CD4-positive, CD25-positive, alpha-beta regulatory T cell (primary cell): ENCODE data around the gene LGR4. TPM values are rescaled to one million over a fixed set of nuclear protein-coding genes. Genes with fewer than 3 reads are reported as not detected.

Experiments used
- ATAC-seq, 2 donors: fragments of 150-1000 bp; cut with Tn5 transposase; one replicate each; pipeline ENCODE4 v1.10.0; 2021; ENCODE audit warnings: low read depth in 2 of 2, moderate number of reproducible peaks in 2 of 2, moderate library complexity in 1 of 2
- DNase-seq, 3 donors: peaks; one replicate each; pipeline versions ENCODE4 v3.0.0 to v3.0.0-alpha.2; 2012 to 2022; ENCODE audit warnings: mixed read lengths in 1 of 3
- H3K27ac ChIP-seq: one replicate; pipeline ENCODE4 v1.7.0; 2013; ENCODE audit warnings: mild to moderate bottlenecking, low read length; ENCODE audit not compliant: insufficient read depth, poor library complexity, severe bottlenecking
- H3K27me3 ChIP-seq: one replicate; pipeline ENCODE4 v1.7.0; 2013; ENCODE audit warnings: low read length; ENCODE audit not compliant: control insufficient read depth, insufficient read depth
- H3K36me3 ChIP-seq: one replicate; pipeline ENCODE4 v1.7.0; 2013; ENCODE audit warnings: mild to moderate bottlenecking, low read length, moderate library complexity; ENCODE audit not compliant: control insufficient read depth, insufficient read depth
- H3K4me1 ChIP-seq: 2 replicates; pipeline ENCODE4 v1.7.0; 2013; ENCODE audit warnings: mild to moderate bottlenecking, low read length; ENCODE audit not compliant: insufficient read depth, control insufficient read depth, poor library complexity, severe bottlenecking
- H3K4me3 ChIP-seq: one replicate; pipeline ENCODE4 v1.7.0; 2013; ENCODE audit warnings: low read depth, mild to moderate bottlenecking, low read length, moderate library complexity
- H3K9me3 ChIP-seq, 2 experiments: 1 replicate in 1 of 2; 2 replicates in 1 of 2; pipeline ENCODE4 v1.7.0; 2013; ENCODE audit warnings: low read length in 2 of 2, mild to moderate bottlenecking in 1 of 2, moderate library complexity in 1 of 2; ENCODE audit not compliant: control insufficient read depth in 2 of 2
- H3K27ac Mint-ChIP-seq, 3 donors: one replicate each; pipeline ENCODE4 v1.8.0; 2020 to 2022; ENCODE audit warnings: mild to moderate bottlenecking in 3 of 3, mixed read lengths in 3 of 3, moderate library complexity in 2 of 3
- H3K27me3 Mint-ChIP-seq: one replicate; pipeline ENCODE4 v1.8.0; 2022; ENCODE audit warnings: mild to moderate bottlenecking, mixed read lengths
- H3K36me3 Mint-ChIP-seq: one replicate; pipeline ENCODE4 v1.8.0; 2020; ENCODE audit warnings: mixed read lengths
- H3K4me1 Mint-ChIP-seq, 4 donors: one replicate each; pipeline ENCODE4 v1.8.0; 2020 to 2022; ENCODE audit warnings: mixed read lengths in 4 of 4, mild to moderate bottlenecking in 1 of 4
- H3K4me3 Mint-ChIP-seq, 4 donors: one replicate each; pipeline ENCODE4 v1.8.0; 2020 to 2022; ENCODE audit warnings: mild to moderate bottlenecking in 4 of 4, mixed read lengths in 4 of 4, moderate library complexity in 3 of 4
- H3K9me3 Mint-ChIP-seq, 7 donors: one replicate each; pipeline ENCODE4 v1.8.0; 2020 to 2022; ENCODE audit warnings: mixed read lengths in 7 of 7, mild to moderate bottlenecking in 3 of 7, moderate library complexity in 2 of 7
- polyA plus RNA-seq, 4 donors: library from polyadenylated mRNA; unstranded; fragments of 300-500 nt; fragmentation: Illumina TruSeq; gene quantifications; one replicate each; pipeline ENCODE4 v1.2.3, GENCODE V29; 2021
- total RNA-seq: library from RNA; stranded (reverse); gene quantifications from one replicate; pipeline ENCODE4 v1.2.3, GENCODE V29; 2022

The LGR4 gene
- total and polyA plus RNA-seq, 5 donors from 2014 or later = 0.27 to 2.7 (median 0.45) TPM; not detected in 1

- no peaks in the 10 kb centered on the region for H3K27me3 Mint-ChIP-seq
- DNase-seq = no peak
- H3K36me3 Mint-ChIP-seq = peaks cover 9% of the 10 kb centered on the region
- no peaks in the 10 kb centered on the region for H3K9me3 Mint-ChIP-seq
- no peaks in the 10 kb centered on the region for H3K36me3 ChIP-seq
- no peaks in the 10 kb centered on the region for H3K9me3 ChIP-seq
- H3K27ac Mint-ChIP-seq = no peak overlapping the region
- no peaks in the 10 kb centered on the region for H3K4me1 ChIP-seq
- peaks cover 5 to 12% (median 6%) of the 10 kb centered on the region in 4 donors for H3K4me1 Mint-ChIP-seq
- H3K4me3 Mint-ChIP-seq = no peak overlapping the region
- no peak overlapping the region for H3K27ac ChIP-seq
- no peak for ATAC-seq
- no peak overlapping the region for H3K4me3 ChIP-seq
- H3K27me3 ChIP-seq = no peaks in the 10 kb centered on the region
These were observed 118.8 kb downstream of the LGR4 start for GRCh38 chr11:27353593-27354358.

- Mint-ChIP-seq H3K27ac (no peak overlapping the region), H3K4me1 (peaks cover 0 to 2% (median 2%) of the 10 kb centered on the region in 4 donors), H3K27me3 (no peaks in the 10 kb centered on the region), H3K36me3 (peaks cover 11% of the 10 kb centered on the region), H3K9me3 (no peaks in the 10 kb centered on the region), H3K4me3 (no peak overlapping the region)
- H3K9me3 ChIP-seq = no peaks in the 10 kb centered on the region
- no peaks in the 10 kb centered on the region for H3K36me3 ChIP-seq
- no peak overlapping the region for H3K4me3 ChIP-seq
- DNase-seq (no peak), ATAC-seq (no peak)
- H3K27me3 ChIP-seq = no peaks in the 10 kb centered on the region
- H3K4me1 ChIP-seq = no peaks in the 10 kb centered on the region
- H3K27ac ChIP-seq = no peak overlapping the region
These were observed 119.8 kb downstream of the LGR4 start for GRCh38 chr11:27352781-27353180.

- DNase-seq = no peak
- Mint-ChIP-seq H3K27me3 (no peaks in the 10 kb centered on the region), H3K4me1 (no peaks in the 10 kb centered on the region), H3K4me3 (no peak overlapping the region), H3K27ac (no peak overlapping the region), H3K9me3 (no peaks in the 10 kb centered on the region), H3K36me3 (peaks cover 15% of the 10 kb centered on the region)
- Histone ChIP-seq H3K9me3 (no peaks in the 10 kb centered on the region), H3K36me3 (no peaks in the 10 kb centered on the region), H3K27me3 (no peaks in the 10 kb centered on the region), H3K4me3 (no peak overlapping the region), H3K27ac (no peak overlapping the region), H3K4me1 (no peaks in the 10 kb centered on the region)
- ATAC-seq = no peak
These were observed 122.1 kb downstream of the LGR4 start for GRCh38 chr11:27350511-27350910.

- DNase-seq = no peak
- peaks cover 15% of the 10 kb centered on the region for H3K36me3 Mint-ChIP-seq
- no peaks in the 10 kb centered on the region for H3K27me3 Mint-ChIP-seq
- H3K9me3 ChIP-seq = no peaks in the 10 kb centered on the region
- H3K27ac ChIP-seq = no peak overlapping the region
- peak overlapping the region in 1 of 3 donors; percentile 17 for H3K27ac Mint-ChIP-seq
- no peak overlapping the region for H3K4me3 ChIP-seq
- ATAC-seq = no peak
- H3K4me3 Mint-ChIP-seq = no peak overlapping the region
- no peaks in the 10 kb centered on the region for H3K36me3 ChIP-seq
- no peaks in the 10 kb centered on the region for H3K4me1 ChIP-seq
- H3K9me3 Mint-ChIP-seq = no peaks in the 10 kb centered on the region
- no peaks in the 10 kb centered on the region for H3K27me3 ChIP-seq
- no peaks in the 10 kb centered on the region for H3K4me1 Mint-ChIP-seq
These were observed 122.7 kb downstream of the LGR4 start for GRCh38 chr11:27349919-27350318.

GRCh38 chr11:27348340-27348873 lies 124.2 kb downstream of the LGR4 start:
- Histone ChIP-seq H3K4me3 (no peak overlapping the region), H3K27me3 (no peaks in the 10 kb centered on the region), H3K4me1 (no peaks in the 10 kb centered on the region), H3K27ac (no peak overlapping the region), H3K9me3 (no peaks in the 10 kb centered on the region), H3K36me3 (no peaks in the 10 kb centered on the region)
- Mint-ChIP-seq H3K9me3 (no peaks in the 10 kb centered on the region), H3K36me3 (peaks cover 15% of the 10 kb centered on the region), H3K4me1 (no peaks in the 10 kb centered on the region), H3K27ac (peak overlapping the region in 1 of 3 donors; percentile 81), H3K27me3 (no peaks in the 10 kb centered on the region), H3K4me3 (no peak overlapping the region)
- ATAC-seq = no peak
- DNase-seq = no peak

- Histone ChIP-seq H3K9me3 (no peaks in the 10 kb centered on the region), H3K4me3 (no peak overlapping the region), H3K27me3 (no peaks in the 10 kb centered on the region), H3K36me3 (no peaks in the 10 kb centered on the region), H3K27ac (no peak overlapping the region), H3K4me1 (no peaks in the 10 kb centered on the region)
- Mint-ChIP-seq H3K27ac (no peak overlapping the region), H3K4me1 (peaks cover 0 to 1% (median 0%) of the 10 kb centered on the region in 4 donors), H3K4me3 (no peak overlapping the region), H3K27me3 (no peaks in the 10 kb centered on the region), H3K36me3 (peaks cover 15% of the 10 kb centered on the region), H3K9me3 (no peaks in the 10 kb centered on the region)
- no peak for ATAC-seq
- DNase-seq = no peak
These were observed 124.9 kb downstream of the LGR4 start for GRCh38 chr11:27347359-27348339.

- H3K9me3 Mint-ChIP-seq = no peaks in the 10 kb centered on the region
- no peak overlapping the region for H3K27ac Mint-ChIP-seq
- H3K4me1 ChIP-seq = no peaks in the 10 kb centered on the region
- no peaks in the 10 kb centered on the region for H3K36me3 ChIP-seq
- H3K9me3 ChIP-seq = no peaks in the 10 kb centered on the region
- no peaks in the 10 kb centered on the region for H3K27me3 Mint-ChIP-seq
- no peak overlapping the region for H3K27ac ChIP-seq
- no peak overlapping the region for H3K4me3 Mint-ChIP-seq
- no peak overlapping the region for H3K4me3 ChIP-seq
- ATAC-seq = no peak
- H3K4me1 Mint-ChIP-seq = peaks cover 0 to 1% (median 0%) of the 10 kb centered on the region in 4 donors
- DNase-seq = no peak
- H3K27me3 ChIP-seq = no peaks in the 10 kb centered on the region
- H3K36me3 Mint-ChIP-seq = peaks cover 16% of the 10 kb centered on the region
These were observed 132.6 kb downstream of the LGR4 start for GRCh38 chr11:27339941-27340340.
